ENCODE results near the gene APLP1.

- no peak for TF ChIP-seq L3MBTL2 (conservative IDR thresholded peaks at IDR 0.05)
- no peak for TF ChIP-seq ELF4 (IDR thresholded peaks at IDR 0.05)
- no peak for TF ChIP-seq NFRKB (IDR thresholded peaks at IDR 0.05)
- TF ChIP-seq SUZ12 (IDR thresholded peaks at IDR 0.05) = no peak
These were observed 50.9 kb downstream of the APLP1 start for GRCh38 chr19:35919306-35919705.

Data from HEK293T (cell line).